Uterus (tissue), 4 donors: Measurements from ENCODE around the gene CARD10. TPM values are rescaled to one million over a fixed set of nuclear protein-coding genes. Genes with fewer than 3 reads are reported as not detected.
"Not testable (repeated sequence)": the region's sequence is repeated elsewhere in the genome, so short reads cannot be mapped to it uniquely, and the experiment has no call there.

Experiments
- DNase-seq, 2 donors: peaks; one replicate each; pipeline ENCODE4 v3.0.0-alpha.2; 2019 to 2020
- H3K27ac ChIP-seq, 2 donors: fragments of 200-600 bp; sonication (generic); 1 replicate in 1 of 2; 2 replicates in 1 of 2; pipeline ENCODE4 v1.5.1; 2016 to 2018
- H3K27me3 ChIP-seq, 2 donors: fragments of 200-600 bp; sonication (generic); one replicate each; pipeline ENCODE4 v1.5.1; 2018 to 2019; ENCODE audit warnings: control low read depth in 1 of 2
- H3K36me3 ChIP-seq, 2 donors: fragments of 200-600 bp; sonication (generic); one replicate each; pipeline ENCODE4 v1.5.1; 2019; ENCODE audit warnings: control low read depth in 1 of 2
- H3K4me1 ChIP-seq, 2 donors: fragments of 200-600 bp; sonication (generic); one replicate each; pipeline ENCODE4 v1.5.1; 2018 to 2019; ENCODE audit warnings: control low read depth in 1 of 2
- H3K4me3 ChIP-seq, 2 donors: fragments of 200-600 bp; sonication (generic); 1 replicate in 1 of 2; 2 replicates in 1 of 2; pipeline ENCODE4 v1.5.1; 2018 to 2019; ENCODE audit warnings: mild to moderate bottlenecking in 1 of 2
- H3K9me3 ChIP-seq, 2 donors: fragments of 200-600 bp; sonication (generic); one replicate each; pipeline ENCODE4 v1.5.1; 2019; ENCODE audit warnings: control low read depth in 1 of 2
- CTCF ChIP-seq, 4 experiments: fragments of 200-600 bp in 2 of 4; fragments of 450-650 bp in 2 of 4; sonication (generic) in 2 of 4; IDR thresholded peaks; one replicate each; pipeline ENCODE4 v1.5.1; 2016 to 2019; ENCODE audit warnings: antibody characterized with exemption in 4 of 4, mild to moderate bottlenecking in 2 of 4, moderate library complexity in 1 of 4
- POLR2A ChIP-seq, 2 donors: fragments of 450-650 bp; IDR thresholded peaks; one replicate each; pipeline ENCODE4 v1.6.1; 2016; ENCODE audit warnings: antibody characterized with exemption in 2 of 2, mild to moderate bottlenecking in 1 of 2, moderate library complexity in 1 of 2
- intact Hi-C: fragments of 100-400 bp; cut with DNase I; formaldehyde crosslinking; loops from one replicate; pipeline ENCODE4 v1.15.1; 2023; ENCODE audit warnings: low total_unique reads
- total RNA-seq, 4 donors: library from RNA; depleted of rRNA in 3 of 4; stranded (reverse); fragments of >200 nt in 3 of 4; gene quantifications; one replicate each; pipeline versions ENCODE4 v1.1.0 to v1.2.4, GENCODE V29; 2014 to 2023
- donor health status: DM: yes; HTN: yes; CAD: no.

The CARD10 gene
- total RNA-seq, 4 donors from 2014 or later, result 4.6 to 23.4 (median 10.2) TPM

- intact Hi-C loops, result no loop called here
- TF ChIP-seq CTCF (IDR thresholded peaks at IDR 0.05), result no peak
- no peak for TF ChIP-seq POLR2A (IDR thresholded peaks at IDR 0.05)
- Histone ChIP-seq H3K9me3 (no peaks in the 10 kb centered on the region), H3K27me3 (no peaks in the 10 kb centered on the region), H3K36me3 (no peaks in the 10 kb centered on the region), H3K4me1 (no peaks in the 10 kb centered on the region), H3K4me3 (no peak overlapping the region), H3K27ac (no peak overlapping the region)
- DNase-seq, result no peak
Observed at GRCh38 chr22:37471727-37472417, 47.3 kb downstream of the CARD10 start.

DNA sequence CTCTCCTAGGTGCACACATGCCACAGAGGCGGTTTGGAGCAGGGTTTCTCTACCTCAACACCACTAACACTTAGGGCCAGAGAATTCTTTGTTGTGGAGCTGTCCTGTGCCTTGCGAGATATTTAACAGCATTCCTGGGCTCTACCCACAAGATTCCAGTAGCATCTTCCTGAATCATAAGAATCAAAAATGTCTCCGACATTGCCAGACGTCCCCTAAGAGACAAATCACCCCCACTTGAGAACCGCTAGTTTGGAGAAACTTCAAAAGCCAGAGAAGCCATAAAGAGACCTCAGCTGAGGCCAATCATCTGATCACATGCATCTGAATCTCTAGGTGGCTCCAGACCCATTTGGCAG lies 49.1 kb downstream of the CARD10 start:
- no peaks in the 10 kb centered on the region for H3K4me1 ChIP-seq
- TF ChIP-seq POLR2A (IDR thresholded peaks at IDR 0.05) (no peak), CTCF (IDR thresholded peaks at IDR 0.05) (no peak)
- no peak overlapping the region for H3K4me3 ChIP-seq
- intact Hi-C loops, result no loop called here
- no peaks in the 10 kb centered on the region for H3K36me3 ChIP-seq
- H3K9me3 ChIP-seq, result no peaks in the 10 kb centered on the region
- no peak overlapping the region for H3K27ac ChIP-seq
- no peaks in the 10 kb centered on the region for H3K27me3 ChIP-seq
- no peak for DNase-seq

GRCh38 chr22:37469416-37470086 lies 49.7 kb downstream of the CARD10 start:
- Histone ChIP-seq H3K27me3 (no peaks in the 10 kb centered on the region), H3K36me3 (no peaks in the 10 kb centered on the region), H3K4me1 (no peaks in the 10 kb centered on the region), H3K9me3 (no peaks in the 10 kb centered on the region), H3K27ac (no peak overlapping the region), H3K4me3 (no peak overlapping the region)
- intact Hi-C loops, result no loop called here
- no peak for DNase-seq
- no peak for TF ChIP-seq CTCF (IDR thresholded peaks at IDR 0.05)
- no peak for TF ChIP-seq POLR2A (IDR thresholded peaks at IDR 0.05)

- H3K36me3 ChIP-seq, H3K9me3 ChIP-seq, H3K27ac ChIP-seq, DNase-seq, H3K27me3 ChIP-seq, H3K4me1 ChIP-seq, H3K4me3 ChIP-seq, intact Hi-C loops: not testable (repeated sequence)
Observed at GRCh38 chr22:37468201-37468695, 51.0 kb downstream of the CARD10 start.

- H3K4me3 ChIP-seq, result no peak overlapping the region
- no peak for DNase-seq
- H3K9me3 ChIP-seq, result no peaks in the 10 kb centered on the region
- no peaks in the 10 kb centered on the region for H3K4me1 ChIP-seq
- TF ChIP-seq POLR2A (IDR thresholded peaks at IDR 0.05) (no peak), CTCF (IDR thresholded peaks at IDR 0.05) (no peak)
- no peaks in the 10 kb centered on the region for H3K27me3 ChIP-seq
- no peaks in the 10 kb centered on the region for H3K36me3 ChIP-seq
- H3K27ac ChIP-seq, result no peak overlapping the region
- intact Hi-C loops, result no loop called here
Observed at GRCh38 chr22:37467391-37467955, 51.7 kb downstream of the CARD10 start.
